Fibroblast of skin of left biceps (primary cell): ENCODE measurements around the gene CHST15.

Experiments used
- DNase-seq, 2 experiments: peaks; one replicate each; pipeline ENCODE4 v3.0.0-alpha.2; 2013; ENCODE audit warnings: low read depth in 2 of 2

CHST15 gene

GRCh38 chr10:123966896-123967231 lies 126.5 kb downstream of the CHST15 start:
- peak in 1 of 2 experiments; percentile 6 for DNase-seq

GRCh38 chr10:123965973-123966895 lies 127.2 kb downstream of the CHST15 start:
- DNase-seq: peak in 1 of 2 experiments; percentile 18

GRCh38 chr10:123964953-123965352 lies 128.4 kb downstream of the CHST15 start:
- no peak for DNase-seq

DNA sequence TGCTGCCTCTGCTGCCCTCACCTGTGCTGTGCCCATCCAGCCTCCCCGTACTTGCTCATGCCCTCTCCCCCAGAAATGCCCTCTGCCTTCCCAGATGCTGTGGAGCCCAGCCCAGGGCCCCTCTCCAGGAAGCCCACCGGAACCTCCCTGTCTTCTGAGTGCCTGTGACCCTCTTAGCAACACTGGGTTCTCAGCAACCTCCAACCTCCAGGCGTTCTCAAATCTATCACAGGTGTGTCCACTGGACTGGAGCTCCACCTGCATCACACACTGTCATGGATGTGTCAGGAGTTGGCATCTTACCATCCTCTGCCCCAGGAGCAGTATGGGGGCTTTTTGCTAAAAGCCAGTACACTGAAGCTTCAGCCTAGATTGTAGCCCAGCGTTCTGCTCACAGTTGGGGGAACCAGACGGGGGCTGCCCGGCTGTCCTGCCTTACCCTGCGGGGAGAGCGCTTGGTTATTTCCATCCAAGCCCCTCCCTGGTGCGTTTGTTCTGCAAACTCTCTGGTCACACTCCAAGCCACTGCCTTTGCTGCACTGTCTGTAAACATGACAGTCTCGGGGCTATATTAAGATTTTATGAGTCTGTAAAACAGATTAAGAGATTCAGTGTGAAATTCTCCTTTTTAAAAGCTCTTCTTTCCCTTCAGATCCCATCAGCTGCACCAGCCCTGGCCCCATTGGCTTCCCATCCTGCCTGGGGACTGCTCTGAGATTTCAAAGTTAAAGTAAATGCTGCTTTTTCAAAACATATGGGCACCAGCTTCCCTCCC lies 130.5 kb downstream of the CHST15 start:
- DNase-seq: no peak

- DNase-seq: no peak
Measured at GRCh38 chr10:123958241-123958640, 135.2 kb downstream of the CHST15 start.
